Measurements from ENCODE around the gene VPS13D. TPM values are rescaled to one million over a fixed set of nuclear protein-coding genes. Genes with fewer than 3 reads are reported as not detected.
A peak's percentile ranks its signal among the peaks of the same experiment; 100 is the strongest.

Gene VPS13D
- total RNA-seq, 2 donors from 2014 or later = 70.1 to 129 TPM

DNA sequence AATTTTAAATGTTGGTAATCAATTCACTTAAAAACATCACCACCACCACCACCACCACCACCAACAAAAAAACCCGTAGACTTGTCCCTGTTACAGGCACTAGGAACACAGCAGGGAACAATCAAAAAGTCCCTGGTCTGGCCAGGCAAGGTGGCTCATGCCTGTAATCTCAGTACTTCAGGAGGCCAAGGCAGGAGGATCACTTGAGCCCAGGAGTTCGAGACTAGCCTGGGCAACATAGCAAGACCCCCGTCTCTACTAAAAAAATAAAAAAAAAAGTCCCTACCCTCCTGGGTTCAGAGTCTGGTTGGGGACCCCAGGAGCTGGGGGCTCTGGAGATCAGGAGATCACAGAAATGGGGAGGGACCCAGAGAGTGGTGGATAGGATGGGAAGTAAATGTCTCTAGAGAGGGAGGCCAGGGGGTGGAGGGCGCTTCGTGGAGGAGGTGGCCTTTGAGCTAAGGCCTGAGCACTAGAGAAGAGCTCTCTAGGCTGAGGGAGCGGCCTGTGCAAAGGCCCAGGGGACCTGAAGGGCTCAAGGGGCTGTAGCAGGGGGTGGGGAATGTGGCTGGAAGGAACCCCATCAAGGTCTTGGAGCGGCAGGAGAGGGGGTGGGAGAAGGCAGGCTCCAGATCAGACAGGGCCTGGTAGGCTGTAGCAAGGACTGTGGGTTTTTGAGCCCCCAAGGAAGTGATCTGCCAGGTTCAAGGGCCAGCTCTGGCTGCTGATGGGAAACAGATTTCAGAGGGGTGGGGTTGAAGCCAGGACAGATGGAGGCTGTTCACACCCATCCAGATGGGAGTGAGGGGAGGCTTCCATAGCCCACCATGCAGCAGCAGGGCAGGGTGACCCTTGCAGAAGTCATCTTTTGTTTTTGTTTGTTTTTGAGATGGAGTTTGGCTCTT is 24.8 kb upstream of the VPS13D start:
- no peaks in the 10 kb centered on the region for H3K27me3 ChIP-seq (replicated peaks; ENCODE audit: insufficient read depth)
- ATAC-seq (ENCODE audit: insufficient number of reproducible peaks, low FRiP score, low read depth) (no peak), DNase-seq (ENCODE audit: low spot score) (no peak)
- peaks cover 0 to 3% of the 10 kb centered on the region in 2 donors for H3K4me1 ChIP-seq (ENCODE audit: control insufficient read depth in 1 of 2, low read depth in 2 of 2)
- no peaks in the 10 kb centered on the region for H3K36me3 ChIP-seq
- H3K27ac ChIP-seq = no peak overlapping the region
- H3K4me3 ChIP-seq = no peak overlapping the region
- no peaks in the 10 kb centered on the region for H3K9me3 ChIP-seq
- TF ChIP-seq, protein P1, sequence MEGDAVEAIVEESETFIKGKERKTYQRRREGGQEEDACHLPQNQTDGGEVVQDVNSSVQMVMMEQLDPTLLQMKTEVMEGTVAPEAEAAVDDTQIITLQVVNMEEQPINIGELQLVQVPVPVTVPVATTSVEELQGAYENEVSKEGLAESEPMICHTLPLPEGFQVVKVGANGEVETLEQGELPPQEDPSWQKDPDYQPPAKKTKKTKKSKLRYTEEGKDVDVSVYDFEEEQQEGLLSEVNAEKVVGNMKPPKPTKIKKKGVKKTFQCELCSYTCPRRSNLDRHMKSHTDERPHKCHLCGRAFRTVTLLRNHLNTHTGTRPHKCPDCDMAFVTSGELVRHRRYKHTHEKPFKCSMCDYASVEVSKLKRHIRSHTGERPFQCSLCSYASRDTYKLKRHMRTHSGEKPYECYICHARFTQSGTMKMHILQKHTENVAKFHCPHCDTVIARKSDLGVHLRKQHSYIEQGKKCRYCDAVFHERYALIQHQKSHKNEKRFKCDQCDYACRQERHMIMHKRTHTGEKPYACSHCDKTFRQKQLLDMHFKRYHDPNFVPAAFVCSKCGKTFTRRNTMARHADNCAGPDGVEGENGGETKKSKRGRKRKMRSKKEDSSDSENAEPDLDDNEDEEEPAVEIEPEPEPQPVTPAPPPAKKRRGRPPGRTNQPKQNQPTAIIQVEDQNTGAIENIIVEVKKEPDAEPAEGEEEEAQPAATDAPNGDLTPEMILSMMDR (IDR thresholded peaks at IDR 0.05) = no peak

DNA sequence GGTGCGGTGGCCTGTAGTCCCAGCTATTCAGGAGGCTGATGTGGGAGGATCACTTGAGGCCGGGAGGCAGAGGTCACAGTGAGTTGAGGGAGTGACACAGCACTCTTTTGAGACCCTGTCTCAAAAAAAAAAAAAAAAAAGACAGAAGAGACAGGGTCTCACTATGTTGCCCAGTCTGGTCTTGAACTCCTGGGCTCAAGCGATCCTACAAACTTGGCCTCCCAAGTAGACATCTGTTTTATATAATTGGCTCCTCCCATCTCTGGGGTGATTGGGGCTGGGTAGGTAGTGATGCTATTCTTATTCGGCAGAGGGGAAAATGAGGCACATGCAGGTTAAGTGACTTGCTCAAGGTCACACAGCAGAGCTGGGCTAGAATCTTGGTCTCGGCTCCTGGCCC is 23.6 kb upstream of the VPS13D start:
- TF ChIP-seq, protein P1 (IDR thresholded peaks at IDR 0.05) = no peak
- Histone ChIP-seq H3K27me3 (replicated peaks; ENCODE audit: insufficient read depth) (no peaks in the 10 kb centered on the region), H3K36me3 (no peaks in the 10 kb centered on the region), H3K9me3 (no peaks in the 10 kb centered on the region), H3K4me1 (ENCODE audit: control insufficient read depth in 1 of 2, low read depth in 2 of 2) (peaks cover 0 to 3% of the 10 kb centered on the region in 2 donors), H3K27ac (no peak overlapping the region), H3K4me3 (no peak overlapping the region)
- DNase-seq (ENCODE audit: low spot score) = no peak
- ATAC-seq (ENCODE audit: insufficient number of reproducible peaks, low FRiP score, low read depth) = no peak

DNA sequence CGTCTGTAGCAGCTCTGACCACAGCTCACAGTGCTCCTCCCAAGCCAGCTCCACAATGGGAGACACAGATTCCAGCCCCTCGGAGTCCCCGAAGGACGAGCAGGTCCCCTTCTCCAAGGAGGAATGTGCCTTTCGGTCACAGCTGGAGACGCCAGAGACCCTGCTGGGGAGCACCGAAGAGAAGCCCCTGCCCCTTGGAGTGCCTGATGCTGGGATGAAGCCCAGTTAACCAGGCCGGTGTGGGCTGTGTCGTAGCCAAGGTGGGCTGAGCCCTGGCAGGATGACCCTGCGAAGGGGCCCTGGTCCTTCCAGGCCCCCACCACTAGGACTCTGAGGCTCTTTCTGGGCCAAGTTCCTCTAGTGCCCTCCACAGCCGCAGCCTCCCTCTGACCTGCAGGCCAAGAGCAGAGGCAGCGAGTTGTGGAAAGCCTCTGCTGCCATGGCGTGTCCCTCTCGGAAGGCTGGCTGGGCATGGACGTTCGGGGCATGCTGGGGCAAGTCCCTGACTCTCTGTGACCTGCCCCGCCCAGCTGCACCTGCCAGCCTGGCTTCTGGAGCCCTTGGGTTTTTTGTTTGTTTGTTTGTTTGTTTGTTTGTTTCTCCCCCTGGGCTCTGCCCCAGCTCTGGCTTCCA is 22.9 kb upstream of the VPS13D start:
- no peak for ATAC-seq (ENCODE audit: insufficient number of reproducible peaks, low FRiP score, low read depth)
- H3K36me3 ChIP-seq = no peaks in the 10 kb centered on the region

GRCh38 chr1:12208271-12208670 is 21.6 kb upstream of the VPS13D start:
- H3K4me3 ChIP-seq = no peak overlapping the region
- H3K27ac ChIP-seq = no peak overlapping the region
- TF ChIP-seq, protein P1 (IDR thresholded peaks at IDR 0.05) = no peak
- peaks cover 0 to 3% of the 10 kb centered on the region in 2 donors for H3K4me1 ChIP-seq (ENCODE audit: control insufficient read depth in 1 of 2, low read depth in 2 of 2)
- ATAC-seq (ENCODE audit: insufficient number of reproducible peaks, low FRiP score, low read depth) (no peak), DNase-seq (ENCODE audit: low spot score) (no peak)
- no peaks in the 10 kb centered on the region for H3K36me3 ChIP-seq
- no peaks in the 10 kb centered on the region for H3K27me3 ChIP-seq (replicated peaks; ENCODE audit: insufficient read depth)
- H3K9me3 ChIP-seq = no peaks in the 10 kb centered on the region

More for the DNA sequence above, 22.9 kb upstream of the VPS13D start:
- H3K27ac ChIP-seq = no peak overlapping the region
- TF ChIP-seq, protein P1 (IDR thresholded peaks at IDR 0.05) = no peak
- H3K4me1 ChIP-seq (ENCODE audit: control insufficient read depth in 1 of 2, low read depth in 2 of 2) = peaks cover 0 to 3% of the 10 kb centered on the region in 2 donors
- DNase-seq (ENCODE audit: low spot score) = no peak
- no peak overlapping the region for H3K4me3 ChIP-seq
- no peaks in the 10 kb centered on the region for H3K9me3 ChIP-seq
- no peaks in the 10 kb centered on the region for H3K27me3 ChIP-seq (replicated peaks; ENCODE audit: insufficient read depth)

- ATAC-seq (ENCODE audit: insufficient number of reproducible peaks, low FRiP score, low read depth) = peak; percentile 73
- H3K36me3 ChIP-seq = no peaks in the 10 kb centered on the region
- H3K9me3 ChIP-seq = no peaks in the 10 kb centered on the region
- DNase-seq (ENCODE audit: low spot score) = peak; percentile 41
- H3K27me3 ChIP-seq (replicated peaks; ENCODE audit: insufficient read depth) = no peaks in the 10 kb centered on the region
- no peak overlapping the region for H3K27ac ChIP-seq
- H3K4me3 ChIP-seq = no peak overlapping the region
- peaks cover 0 to 3% of the 10 kb centered on the region in 2 donors for H3K4me1 ChIP-seq (ENCODE audit: control insufficient read depth in 1 of 2, low read depth in 2 of 2)
- TF ChIP-seq, protein P1 (IDR thresholded peaks at IDR 0.05) = peak; percentile 94
Observed at GRCh38 chr1:12208764-12209494, 20.9 kb upstream of the VPS13D start.

Data from thoracic aorta (tissue), 2 donors.